ENCODE data around the gene FAM72B.
"Not testable (repeated sequence)": the region's sequence is repeated elsewhere in the genome, so short reads cannot be mapped to it uniquely, and the experiment has no call there.

Gene FAM72B

DNA sequence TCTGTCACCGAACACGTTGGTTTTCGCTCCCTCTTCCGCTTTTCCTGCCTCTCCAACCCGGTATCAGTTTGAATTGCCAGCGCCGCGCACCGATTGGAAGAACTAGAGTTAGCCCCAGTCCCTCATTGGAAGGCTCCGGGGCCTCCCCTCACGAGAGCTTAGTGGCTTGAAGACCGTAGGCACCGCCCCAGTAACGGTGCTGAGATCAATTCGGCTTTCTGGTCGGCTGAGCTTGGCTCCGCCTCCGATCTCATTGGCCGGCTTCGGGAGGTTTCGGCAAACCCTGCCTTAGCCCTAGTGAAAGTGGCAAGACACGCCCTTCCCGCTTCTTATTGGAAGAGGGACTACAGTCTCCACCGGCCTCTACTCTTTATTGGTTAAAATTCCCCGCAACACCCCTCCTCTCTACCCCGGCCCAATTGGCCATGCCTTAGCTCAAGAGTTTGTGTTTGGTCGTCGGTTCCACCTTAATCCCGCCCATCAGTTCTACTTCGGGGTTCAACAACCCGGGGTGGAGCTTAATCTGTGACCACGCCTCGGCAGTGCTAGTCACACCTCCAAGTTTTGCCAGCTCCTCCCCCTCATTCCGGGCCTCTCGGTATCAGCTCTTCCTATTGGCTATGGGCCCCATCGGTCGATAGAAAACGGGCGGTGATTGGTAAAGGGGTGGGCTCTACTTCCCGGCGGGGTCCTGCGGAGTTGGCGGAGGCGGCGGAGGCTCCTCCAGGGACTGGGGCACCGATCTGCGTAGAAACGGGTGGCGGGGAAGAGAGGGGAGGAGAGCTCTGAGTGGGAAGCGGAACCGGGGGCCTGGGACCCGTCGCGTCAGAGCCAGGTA is at the start of gene FAM72B, which contains the start of gene SRGAP2C:
FAM72B (minus strand) TSS at position 51 of the 838 bp plus-strand sequence. CDS start 851 bp downstream, outside the sequence.
SRGAP2C (plus strand) TSS at position 686 of the 838 bp plus-strand sequence. CDS start 2,472 bp downstream, outside the sequence.
- peak; percentile 94 for DNase-seq

DNA sequence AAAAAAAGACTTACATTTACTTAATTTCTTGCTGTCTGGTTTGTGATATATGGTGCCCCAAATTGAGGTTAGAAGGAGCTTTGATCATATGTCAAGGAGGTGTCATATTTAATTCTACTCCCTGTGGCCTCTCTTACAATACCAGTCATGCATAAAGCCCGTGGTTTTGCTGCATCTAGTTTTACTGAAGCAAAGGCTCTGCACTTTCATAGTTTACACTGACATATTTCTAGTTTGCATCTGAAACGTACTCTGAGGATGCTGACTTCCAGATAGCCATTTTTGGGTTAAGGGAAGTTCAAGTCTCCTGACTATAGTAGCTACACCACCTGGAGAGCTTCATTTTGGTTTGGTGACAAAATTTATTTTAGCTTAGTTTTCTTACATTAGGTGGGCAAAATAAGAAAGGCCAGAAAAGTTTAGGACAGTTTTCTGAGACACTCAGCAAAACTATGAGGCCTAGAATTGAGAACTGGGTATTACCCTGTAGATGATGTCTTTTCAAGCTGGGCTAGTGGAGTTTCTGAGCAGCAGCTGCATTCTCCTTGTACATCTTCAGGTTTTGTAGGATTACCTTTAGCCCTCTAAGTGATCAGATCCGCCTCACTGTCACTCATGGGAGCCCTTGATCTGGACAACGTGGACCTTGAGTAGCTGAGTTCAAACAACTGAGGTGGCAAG is 48.4 kb upstream of the FAM72B start:
- not testable (repeated sequence) for DNase-seq

DNA sequence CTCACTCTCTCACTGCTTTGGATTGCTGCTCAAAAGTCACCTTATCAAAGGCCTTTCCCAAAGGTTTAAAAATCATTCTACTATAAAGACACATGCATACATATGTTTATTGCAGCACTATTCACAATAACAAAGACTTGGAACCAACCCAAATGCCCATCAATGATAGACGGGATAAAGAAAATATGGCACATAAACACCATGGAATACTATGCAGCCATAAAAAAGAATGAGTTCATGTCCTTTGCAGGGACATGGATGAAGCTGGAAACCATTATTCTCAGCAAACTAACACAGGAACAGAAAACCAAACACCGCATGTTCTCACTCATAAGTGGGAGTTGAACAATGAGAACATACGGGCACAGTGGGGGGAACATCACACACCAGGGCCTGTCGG is 46.5 kb upstream of the FAM72B start:
- DNase-seq: not testable (repeated sequence)

DNA sequence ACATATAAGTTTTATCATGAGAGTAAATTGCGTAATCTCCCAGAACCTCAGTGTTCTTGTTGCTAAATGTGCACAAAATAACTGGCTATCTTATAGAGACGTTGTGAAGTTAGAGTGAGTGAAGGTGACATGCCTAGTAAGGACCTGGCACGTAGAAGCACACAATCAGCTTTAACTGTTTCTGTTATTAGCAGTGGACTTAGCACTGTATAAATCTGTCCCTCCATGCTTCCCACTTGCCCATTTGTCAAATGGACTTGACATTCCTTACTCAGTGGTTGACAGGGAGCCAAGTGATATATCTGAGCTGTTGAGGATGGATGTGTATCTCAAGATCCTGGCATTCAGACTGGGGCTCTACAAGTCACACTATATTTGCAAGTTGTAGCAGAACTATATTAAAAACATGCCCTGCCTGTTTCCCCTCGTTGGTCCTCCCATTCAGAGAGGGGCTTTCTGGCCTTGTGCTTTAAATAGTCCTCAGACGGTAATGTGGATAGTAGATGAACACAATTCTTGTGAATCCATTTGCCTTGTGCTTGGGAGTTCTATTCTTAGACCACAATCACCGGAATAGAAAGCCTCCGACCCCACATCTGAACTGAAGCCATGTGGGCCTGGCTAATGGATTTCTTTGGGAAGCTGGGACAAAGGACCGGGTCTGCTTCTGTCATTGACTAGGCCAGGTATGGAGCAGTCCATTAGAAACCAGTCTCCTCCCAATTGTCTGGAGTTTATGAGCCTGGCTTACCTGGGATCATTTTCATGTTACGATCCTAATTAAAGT is 43.6 kb upstream of the FAM72B start:
- DNase-seq: not testable (repeated sequence)

DNA sequence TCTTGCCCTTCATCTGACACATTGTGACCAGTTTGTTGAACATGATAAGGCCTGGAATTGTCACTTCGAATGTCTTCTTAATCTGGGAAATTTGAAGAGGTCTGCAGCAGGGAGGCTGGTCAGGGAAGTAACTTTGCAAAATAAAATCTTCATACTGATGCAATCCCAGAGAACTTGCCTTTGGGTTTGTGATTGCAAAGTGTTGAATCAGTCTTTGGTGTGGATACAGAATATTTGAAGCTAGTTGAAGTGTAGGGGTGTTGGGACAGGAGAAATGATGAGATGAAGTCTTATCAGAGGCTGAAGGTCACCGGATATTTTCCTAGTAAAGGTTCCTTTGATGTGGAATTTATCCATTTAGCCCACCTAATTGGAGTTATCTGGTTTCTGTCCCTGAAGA is 42.8 kb upstream of the FAM72B start:
- not testable (repeated sequence) for DNase-seq

DNA sequence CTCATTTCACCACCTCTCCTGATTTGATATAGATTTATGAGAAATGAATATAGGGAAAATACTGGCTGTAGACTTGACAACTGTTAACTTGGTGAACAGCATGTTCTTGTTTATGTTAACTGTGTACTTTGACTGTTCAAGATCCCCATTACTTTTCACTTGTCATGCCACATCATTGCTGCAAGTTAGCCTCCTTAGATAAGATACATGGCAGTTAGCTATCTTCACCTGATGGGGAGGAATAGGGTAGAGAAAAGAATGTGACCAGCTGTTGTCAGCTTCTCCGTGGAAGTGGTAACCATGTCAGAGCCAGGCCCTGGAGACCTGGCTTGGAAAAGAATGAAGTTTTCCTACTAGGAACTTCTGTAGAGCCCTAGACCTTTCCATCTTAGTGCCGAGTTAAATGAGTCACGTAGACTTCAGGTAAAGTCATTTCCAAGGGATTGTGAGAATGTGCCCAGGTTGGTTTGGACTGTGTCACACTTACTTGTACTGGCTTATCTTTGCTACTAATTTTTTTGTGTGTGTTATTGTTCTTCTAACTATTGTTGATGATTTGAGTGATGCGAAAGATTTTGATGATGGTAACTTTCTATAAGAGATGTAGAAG is 42.3 kb upstream of the FAM72B start:
- DNase-seq: not testable (repeated sequence)

DNA sequence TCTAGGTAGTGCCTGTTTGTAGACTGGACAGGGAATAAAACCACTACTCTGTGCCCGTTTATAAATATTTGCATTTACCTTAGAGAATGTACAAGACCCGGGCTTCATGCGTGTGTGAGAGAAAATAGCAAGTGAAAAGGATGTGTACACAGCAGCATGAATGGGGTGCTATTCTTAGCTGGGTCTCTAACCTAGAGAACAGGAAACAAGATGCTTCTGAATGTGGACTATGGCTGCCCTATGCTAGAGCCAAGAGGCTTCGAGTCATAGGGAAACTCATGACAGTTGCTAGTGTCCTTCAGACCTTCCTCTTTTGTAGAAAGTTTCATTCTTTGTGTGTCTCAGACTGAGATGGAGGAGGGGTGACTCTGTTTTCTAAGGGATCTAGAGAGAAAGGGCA is 40.6 kb upstream of the FAM72B start:
- not testable (repeated sequence) for DNase-seq

DNA sequence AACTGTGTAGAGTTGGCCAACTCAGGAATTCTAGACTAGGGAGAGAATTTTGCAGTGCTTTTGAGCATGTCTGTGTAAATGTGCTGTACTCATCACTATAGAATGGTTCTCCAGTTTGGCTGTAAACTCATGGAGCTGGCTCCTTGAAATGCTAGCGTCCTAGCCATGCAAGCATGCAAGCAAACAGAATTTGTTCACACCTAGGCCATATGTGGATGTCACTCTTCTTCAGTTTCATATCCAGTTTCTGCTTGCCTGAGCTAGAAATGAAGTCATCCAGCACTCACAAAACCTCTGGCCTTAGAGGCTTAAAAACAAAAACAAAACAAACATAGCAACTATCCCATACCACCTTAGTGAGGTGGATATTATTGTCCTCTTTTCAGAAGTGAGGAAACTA is 37.6 kb upstream of the FAM72B start:
- DNase-seq: not testable (repeated sequence)

DNA sequence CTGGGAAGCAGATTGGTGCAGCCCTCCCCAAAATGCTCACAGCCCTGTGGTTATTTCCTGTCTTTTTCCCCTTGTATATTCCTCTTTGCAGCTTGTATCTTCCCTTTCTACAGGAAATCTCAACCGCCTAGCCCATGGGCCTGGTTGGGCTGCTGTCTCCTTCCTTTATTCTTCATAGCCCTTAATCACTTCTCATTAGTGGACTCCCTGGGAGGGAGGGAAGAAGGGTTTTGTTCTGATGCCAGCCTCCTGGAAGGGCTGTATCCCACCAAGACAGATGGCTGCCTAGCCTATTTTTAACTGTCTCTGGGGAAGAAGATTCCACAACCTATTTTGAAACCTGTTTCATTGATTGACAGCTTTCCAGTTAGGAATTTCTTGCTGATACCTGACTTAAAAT is 32.5 kb upstream of the FAM72B start:
- not testable (repeated sequence) for DNase-seq

DNA sequence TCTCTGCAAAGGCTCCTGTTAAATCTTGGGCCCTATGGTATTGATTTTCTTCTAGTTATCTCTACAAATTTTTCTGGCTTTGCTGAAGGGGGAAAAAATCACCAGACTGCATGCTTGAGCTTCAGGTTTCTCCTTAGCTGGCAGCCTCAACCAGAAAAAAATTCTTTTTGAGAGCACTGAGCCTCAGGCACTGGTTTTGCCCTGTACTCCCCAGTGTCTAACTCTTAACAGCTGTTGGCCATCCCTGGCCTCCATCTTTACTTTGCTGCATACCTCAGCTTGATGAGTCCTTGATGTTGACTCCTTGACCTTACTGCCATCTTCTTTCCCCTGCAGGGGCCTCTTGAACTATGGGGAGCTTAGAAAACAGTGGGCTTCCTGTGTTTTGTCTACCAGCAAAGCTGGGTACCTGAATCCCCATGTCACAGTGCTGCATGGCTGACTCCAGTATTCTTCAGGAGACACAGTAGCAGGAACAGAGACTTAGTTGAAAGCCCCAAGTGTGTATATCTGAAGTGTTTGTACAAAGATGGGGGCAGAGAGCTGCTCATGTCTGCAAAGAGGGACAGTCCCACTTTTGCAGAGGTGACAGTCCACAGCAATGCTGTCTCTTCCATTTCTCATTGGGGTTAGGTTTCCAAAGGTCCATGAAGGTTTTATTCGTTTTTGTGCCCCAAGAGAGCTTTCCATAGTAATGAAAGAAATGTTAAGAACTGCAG is 31.7 kb upstream of the FAM72B start:
- DNase-seq: not testable (repeated sequence)

DNA sequence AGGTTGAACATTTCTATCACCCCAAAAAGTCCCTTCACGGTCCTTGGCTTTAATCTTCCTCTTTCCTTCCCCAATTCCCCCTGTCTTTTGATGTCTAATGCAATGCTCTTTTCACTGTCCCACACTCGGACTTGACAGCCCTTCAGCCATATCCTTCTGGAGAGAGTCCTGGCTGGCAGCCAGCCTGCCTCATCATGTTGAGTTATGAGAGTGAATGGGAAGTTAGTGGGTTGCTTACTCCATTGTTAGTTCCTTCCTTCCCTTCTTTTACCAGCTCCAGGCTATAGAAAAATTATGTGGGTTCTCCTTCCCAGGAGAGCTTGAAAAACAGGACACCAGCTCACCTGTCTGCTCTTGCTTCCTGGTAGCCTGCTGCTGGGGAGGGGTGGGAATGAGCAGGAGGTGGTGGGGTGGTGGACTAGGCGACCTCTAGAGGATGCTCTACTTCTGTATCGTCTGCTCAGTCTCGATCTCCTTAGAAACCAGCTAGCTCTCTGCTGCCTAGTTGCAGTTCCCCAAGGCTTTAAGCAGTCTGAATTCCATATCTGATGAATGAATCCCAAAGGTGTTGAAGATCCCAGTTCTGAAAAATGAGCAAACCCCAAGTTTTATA is 30.5 kb upstream of the FAM72B start:
- DNase-seq: not testable (repeated sequence)

DNA sequence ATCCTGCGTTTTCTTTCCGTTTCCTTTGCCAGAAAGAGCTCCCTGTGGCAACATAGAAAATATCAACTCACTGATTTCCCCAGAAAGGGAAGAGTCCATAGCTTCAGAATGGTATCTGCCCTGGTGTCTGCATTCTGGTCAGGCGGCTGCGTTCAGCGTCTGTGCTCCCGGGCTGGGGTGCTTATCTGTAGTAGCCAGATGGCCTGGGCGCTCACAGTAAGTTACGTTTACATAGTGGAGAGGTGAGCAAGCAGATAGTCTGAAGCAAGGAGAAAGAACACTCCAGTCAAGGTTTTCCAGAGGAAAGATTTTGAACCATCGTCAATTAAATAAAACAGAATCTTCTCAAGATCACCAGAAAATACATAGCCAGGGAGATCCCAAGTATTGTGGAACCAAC is 29.4 kb upstream of the FAM72B start:
- not testable (repeated sequence) for DNase-seq

DNA sequence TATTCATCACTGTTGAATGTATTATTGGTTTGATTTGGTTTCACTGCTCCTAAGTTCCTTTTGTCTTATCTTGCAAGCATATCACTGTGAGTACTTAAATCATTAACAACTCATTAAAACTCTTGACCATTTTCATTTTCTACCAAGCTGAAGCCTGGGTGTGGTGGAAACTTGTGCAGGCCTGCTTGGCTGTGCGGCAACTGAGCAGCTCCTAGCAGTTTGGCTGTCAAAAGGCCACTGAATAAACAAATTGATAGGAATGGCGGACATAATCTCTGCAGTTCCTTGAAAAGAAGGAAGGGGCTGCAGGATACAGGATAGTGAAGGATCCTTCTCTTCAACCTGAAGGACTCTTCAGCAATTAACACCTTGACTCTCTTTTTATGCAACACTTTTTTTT is 26.6 kb upstream of the FAM72B start:
- DNase-seq: not testable (repeated sequence)

DNA sequence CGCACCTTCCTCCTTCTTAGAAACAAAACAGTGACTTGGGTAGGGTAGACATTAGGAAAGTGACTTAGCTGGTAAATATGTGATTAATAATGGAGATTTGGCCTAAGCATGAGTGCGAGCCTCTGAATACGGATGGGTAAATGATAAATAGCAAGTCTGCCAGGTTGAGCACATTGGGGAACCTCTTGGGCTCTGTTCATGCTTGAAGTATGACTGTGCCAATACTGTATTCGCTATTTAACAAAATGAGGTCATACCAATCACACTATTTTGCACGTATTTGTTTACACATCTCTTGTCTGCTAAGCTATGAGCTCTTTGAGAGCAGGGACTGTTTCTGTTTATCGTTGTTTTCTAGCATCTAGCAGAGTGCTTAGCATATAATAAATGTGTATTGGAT is 24.2 kb upstream of the FAM72B start:
- DNase-seq: not testable (repeated sequence)

DNA sequence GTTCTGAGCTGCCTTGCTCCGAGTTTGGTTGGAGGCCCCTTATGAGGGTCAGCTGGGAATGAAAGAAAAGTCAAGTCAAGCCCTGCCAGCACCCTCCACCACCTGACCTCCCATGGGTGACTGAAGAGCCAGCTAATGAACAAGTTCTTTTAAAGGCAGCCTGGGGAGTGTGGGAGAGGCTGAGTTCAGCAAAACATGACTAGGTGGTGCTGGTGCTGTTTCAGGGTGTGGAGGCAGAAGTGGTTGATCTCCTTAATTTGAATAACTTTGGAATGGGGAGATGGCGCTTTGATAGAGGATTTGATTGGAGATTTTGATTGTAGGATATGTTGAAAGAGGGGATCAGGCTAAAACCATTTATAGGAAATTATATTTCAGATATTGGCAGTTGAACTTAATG is 23.2 kb upstream of the FAM72B start:
- not testable (repeated sequence) for DNase-seq

DNA sequence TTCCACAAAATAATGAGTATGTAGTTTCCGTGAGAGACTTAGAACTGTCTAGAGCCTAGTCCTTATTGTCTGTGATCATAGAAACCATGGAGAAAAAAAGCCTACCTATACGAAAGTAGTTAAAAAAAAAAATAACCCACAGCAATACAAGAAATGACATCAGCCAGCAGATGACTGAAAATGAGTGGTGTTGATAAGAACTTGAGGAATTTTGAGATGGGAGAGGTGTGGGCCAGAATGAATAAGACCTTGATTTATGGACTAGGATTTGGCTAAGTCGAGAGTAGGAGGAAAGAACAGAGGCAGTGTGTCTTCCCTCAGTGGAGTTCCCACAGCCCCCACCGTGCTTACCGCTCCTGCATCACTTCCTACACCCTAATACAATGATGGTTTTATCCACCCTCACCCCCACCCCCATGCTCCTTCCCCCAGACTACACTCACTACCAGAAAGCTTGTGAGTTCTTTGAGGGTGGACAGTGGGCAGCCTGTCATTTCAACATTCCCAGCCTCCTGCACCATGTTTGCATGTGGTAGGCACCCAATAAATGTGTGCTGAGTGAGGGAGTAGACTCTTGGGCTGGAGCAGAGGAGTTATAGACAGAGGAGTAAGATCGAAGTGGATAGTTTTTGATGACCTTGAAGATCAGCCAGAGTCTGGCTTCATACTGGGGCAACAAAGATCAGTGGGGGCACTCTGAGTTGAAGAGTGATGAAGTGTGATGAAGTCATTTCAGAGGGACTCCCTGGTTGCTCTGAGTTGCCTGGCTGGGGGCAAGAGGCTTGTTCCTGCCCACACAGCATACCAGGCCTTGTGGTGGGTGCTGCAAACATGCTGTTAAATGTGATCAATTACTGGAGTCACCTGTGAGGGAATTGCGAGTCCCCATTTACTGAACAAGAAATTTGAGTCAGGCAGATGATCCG is 21.9 kb upstream of the FAM72B start:
- not testable (repeated sequence) for DNase-seq

DNA sequence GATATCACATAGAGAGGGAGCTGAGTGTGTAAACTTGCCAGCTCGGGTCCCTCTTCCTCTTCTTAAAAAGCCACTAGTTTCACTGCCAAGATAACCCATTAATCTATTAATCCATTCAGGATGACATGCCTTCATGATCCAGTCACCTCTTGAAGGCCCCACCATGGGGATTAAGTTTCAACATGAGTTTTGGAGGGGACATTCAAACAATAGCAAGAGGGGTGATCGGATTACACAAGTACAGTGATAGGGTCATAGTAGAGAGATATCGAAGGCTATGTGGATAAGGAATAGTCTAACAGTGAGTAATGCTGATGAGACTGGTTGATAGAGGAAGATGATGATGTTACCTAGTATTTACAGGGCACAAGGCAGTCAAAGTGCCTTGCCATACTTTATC is 18.8 kb upstream of the FAM72B start:
- not testable (repeated sequence) for DNase-seq

DNA sequence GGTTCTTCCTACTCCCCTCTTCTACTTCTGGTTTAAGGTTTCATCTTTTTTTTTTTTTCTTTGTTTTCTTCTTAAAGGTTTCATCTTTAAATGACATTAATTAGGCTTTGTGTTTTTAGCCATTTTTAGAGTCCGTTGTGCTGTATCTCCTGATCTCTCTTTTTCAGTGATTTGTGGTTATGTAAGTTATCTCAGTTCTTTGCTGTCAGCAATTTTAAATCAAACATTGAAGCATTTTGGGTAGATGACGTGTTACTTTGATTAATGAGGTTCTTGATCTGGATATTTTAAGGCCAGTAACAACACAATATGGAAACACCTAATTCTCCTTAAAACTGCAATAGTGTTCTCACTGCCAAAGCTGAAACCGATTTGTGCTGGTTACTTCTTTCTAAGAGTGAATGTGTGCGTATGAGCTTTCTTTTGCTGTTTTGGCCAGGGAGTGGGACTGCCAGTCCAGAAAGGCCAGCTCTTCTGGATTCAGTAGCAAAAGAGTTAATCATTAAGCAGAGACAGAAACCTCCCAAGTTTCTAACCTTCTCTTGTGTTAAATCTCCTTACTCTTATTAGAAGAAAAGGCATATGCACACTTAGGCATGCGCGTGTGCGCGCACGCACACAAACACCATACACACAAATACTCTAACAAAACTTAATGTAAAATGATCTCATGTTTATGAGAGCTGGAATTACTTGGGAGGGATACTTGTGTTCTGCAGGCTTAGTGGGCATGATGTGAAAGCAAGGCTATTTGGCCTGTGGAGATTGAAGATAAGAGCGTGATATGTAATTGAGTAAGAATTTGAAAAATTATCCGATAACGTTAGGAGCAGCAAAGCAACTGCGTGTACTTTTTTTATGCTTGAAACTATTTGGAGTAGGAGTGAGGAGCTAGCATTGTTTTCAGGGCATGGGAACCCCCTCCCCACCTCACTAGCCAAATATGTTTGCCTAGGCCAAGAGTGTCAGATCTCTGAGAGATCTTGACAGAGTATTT is 17.1 kb upstream of the FAM72B start:
- DNase-seq: not testable (repeated sequence)

DNA sequence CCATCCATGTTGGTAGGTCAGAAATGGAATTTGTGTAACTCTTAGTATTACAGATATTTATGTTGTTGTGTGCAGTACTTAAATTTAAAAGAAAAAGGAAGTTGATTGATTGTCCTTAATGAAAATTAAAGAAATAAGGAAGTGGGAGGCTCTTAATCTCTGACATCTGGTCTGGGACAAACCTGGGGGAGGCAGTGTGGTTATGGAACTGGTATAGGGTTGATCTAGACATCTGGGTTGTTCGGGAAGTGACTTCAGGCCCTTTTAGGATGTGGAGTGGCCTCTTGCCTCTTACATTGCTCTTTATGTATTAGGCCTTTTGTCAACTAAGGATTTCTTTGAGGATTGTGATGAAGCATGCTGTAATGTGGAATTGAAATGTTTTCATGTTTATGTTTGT is 16.1 kb upstream of the FAM72B start:
- not testable (repeated sequence) for DNase-seq
